ENCODE results near the gene CCL19. TPM values are rescaled to one million over a fixed set of nuclear protein-coding genes. Genes with fewer than 3 reads are reported as not detected.

CCL19 gene
- total and polyA plus RNA-seq, 4 experiments from 2014 or later: not detected

Other genes starting within 250 kb of the CCL19 start
- gene FAM219A, start 232.7 kb downstream of the CCL19 start, total RNA-seq: 10 to 100 TPM; 13.9 to 16.3 TPM
- 1 to 10 TPM in 1 of 2 donors, under 1 TPM in 1; 0.33 to 1.4 TPM for gene FAM219A, start 232.7 kb downstream of the CCL19 start, polyA plus RNA-seq
- not detected for gene DNAI1, start 232.5 kb downstream of the CCL19 start, total RNA-seq
- not detected for gene DNAI1, start 232.5 kb downstream of the CCL19 start, polyA plus RNA-seq
- not detected for gene ENHO, start 168.3 kb downstream of the CCL19 start, total RNA-seq
- gene ENHO, start 168.3 kb downstream of the CCL19 start, polyA plus RNA-seq: under 1 TPM in 1 of 2 donors, not detected in 1; 0.47 TPM
- gene CNTFR, start 101.6 kb downstream of the CCL19 start, total RNA-seq: not detected
- not detected for gene CNTFR, start 101.6 kb downstream of the CCL19 start, polyA plus RNA-seq
- gene RPP25L, start 79.2 kb downstream of the CCL19 start, total RNA-seq: 10 to 100 TPM; 28.5 to 28.9 TPM
- 10 to 100 TPM; 39.1 to 46.5 TPM for gene RPP25L, start 79.2 kb downstream of the CCL19 start, polyA plus RNA-seq
- 10 to 100 TPM; 57.8 to 62.0 TPM for gene DCTN3, start 70.8 kb downstream of the CCL19 start, total RNA-seq
- gene DCTN3, start 70.8 kb downstream of the CCL19 start, polyA plus RNA-seq: 100 to 1,000 TPM; 112 to 144 TPM
- not detected for gene ARID3C, start 62.2 kb downstream of the CCL19 start, total RNA-seq
- gene ARID3C, start 62.2 kb downstream of the CCL19 start, polyA plus RNA-seq: not detected
- 10 to 100 TPM; 56.1 to 59.5 TPM for gene SIGMAR1, start 53.5 kb downstream of the CCL19 start, total RNA-seq
- 100 to 1,000 TPM; 126 to 193 TPM for gene SIGMAR1, start 53.5 kb downstream of the CCL19 start, polyA plus RNA-seq
- gene GALT, start 44.6 kb downstream of the CCL19 start, total RNA-seq: 100 to 1,000 TPM; 251 to 261 TPM
- gene GALT, start 44.6 kb downstream of the CCL19 start, polyA plus RNA-seq: 10 to 100 TPM; 81.9 to 82.9 TPM
- gene IL11RA, start 39.1 kb downstream of the CCL19 start, total RNA-seq: 100 to 1,000 TPM; 204 to 209 TPM
- 10 to 100 TPM; 13.6 to 18.4 TPM for gene IL11RA, start 39.1 kb downstream of the CCL19 start, polyA plus RNA-seq
- not detected for gene CCL27, start 28.6 kb downstream of the CCL19 start, total RNA-seq
- under 1 TPM in 1 of 2 donors, not detected in 1; 0.59 TPM for gene CCL27, start 28.6 kb downstream of the CCL19 start, polyA plus RNA-seq
- gene CCL21, start 18.9 kb upstream of the CCL19 start, total RNA-seq: not detected
- gene CCL21, start 18.9 kb upstream of the CCL19 start, polyA plus RNA-seq: not detected

All from CD4-positive, alpha-beta memory T cell (primary cell).